ENCODE measurements around the gene ALDH3B1. TPM values are rescaled to one million over a fixed set of nuclear protein-coding genes. Genes with fewer than 3 reads are reported as not detected.

The ALDH3B1 gene
- total and polyA plus RNA-seq, 7 donors = 0.83 to 3.3 (median 1.8) TPM

- no peaks in the 10 kb centered on the region for H3K4me1 ChIP-seq
- H3K9me3 ChIP-seq = no peaks in the 10 kb centered on the region
- intact Hi-C loops (cut with DNase I) = no loop called here
- peak in 1 of 2 donors; percentile 50 for DNase-seq
- no peak overlapping the region for H3K4me3 ChIP-seq
- H3K27me3 ChIP-seq (ENCODE audit: insufficient read depth in 3 of 3, low read length in 2 of 3) = no peaks in the 10 kb centered on the region
- no peak for ATAC-seq
- TF ChIP-seq, protein P1, sequence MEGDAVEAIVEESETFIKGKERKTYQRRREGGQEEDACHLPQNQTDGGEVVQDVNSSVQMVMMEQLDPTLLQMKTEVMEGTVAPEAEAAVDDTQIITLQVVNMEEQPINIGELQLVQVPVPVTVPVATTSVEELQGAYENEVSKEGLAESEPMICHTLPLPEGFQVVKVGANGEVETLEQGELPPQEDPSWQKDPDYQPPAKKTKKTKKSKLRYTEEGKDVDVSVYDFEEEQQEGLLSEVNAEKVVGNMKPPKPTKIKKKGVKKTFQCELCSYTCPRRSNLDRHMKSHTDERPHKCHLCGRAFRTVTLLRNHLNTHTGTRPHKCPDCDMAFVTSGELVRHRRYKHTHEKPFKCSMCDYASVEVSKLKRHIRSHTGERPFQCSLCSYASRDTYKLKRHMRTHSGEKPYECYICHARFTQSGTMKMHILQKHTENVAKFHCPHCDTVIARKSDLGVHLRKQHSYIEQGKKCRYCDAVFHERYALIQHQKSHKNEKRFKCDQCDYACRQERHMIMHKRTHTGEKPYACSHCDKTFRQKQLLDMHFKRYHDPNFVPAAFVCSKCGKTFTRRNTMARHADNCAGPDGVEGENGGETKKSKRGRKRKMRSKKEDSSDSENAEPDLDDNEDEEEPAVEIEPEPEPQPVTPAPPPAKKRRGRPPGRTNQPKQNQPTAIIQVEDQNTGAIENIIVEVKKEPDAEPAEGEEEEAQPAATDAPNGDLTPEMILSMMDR (IDR thresholded peaks at IDR 0.05) = no peak
- WGBS, 3 donors = 91 to 92% (median 92%) methylated on average over 16 to 18 of the region's 18 CpGs
- no peak overlapping the region for H3K27ac ChIP-seq
- H3K36me3 ChIP-seq (ENCODE audit: insufficient read depth in 1 of 2, low read depth in 1 of 2) = peaks cover 0 to 10% of the 10 kb centered on the region in 2 donors
Measured at GRCh38 chr11:68044898-68045351, 34.8 kb downstream of the ALDH3B1 start.

- Histone ChIP-seq H3K4me1 (no peaks in the 10 kb centered on the region), H3K27me3 (ENCODE audit: insufficient read depth in 3 of 3, low read length in 2 of 3) (no peaks in the 10 kb centered on the region), H3K27ac (no peak overlapping the region), H3K9me3 (no peaks in the 10 kb centered on the region), H3K4me3 (no peak overlapping the region), H3K36me3 (ENCODE audit: insufficient read depth in 1 of 2, low read depth in 1 of 2) (peaks cover 0 to 21% of the 10 kb centered on the region in 2 donors)
- WGBS, 3 donors = 84 to 89% (median 88%) methylated on average over 37 of the region's 37 CpGs
- intact Hi-C loops (cut with DNase I) = no loop called here
- TF ChIP-seq, protein P1 (IDR thresholded peaks at IDR 0.05) = no peak
- DNase-seq = peak in 1 of 2 donors; percentile 43
- ATAC-seq = no peak
Measured at GRCh38 chr11:68047437-68048290, 37.5 kb downstream of the ALDH3B1 start.

DNA sequence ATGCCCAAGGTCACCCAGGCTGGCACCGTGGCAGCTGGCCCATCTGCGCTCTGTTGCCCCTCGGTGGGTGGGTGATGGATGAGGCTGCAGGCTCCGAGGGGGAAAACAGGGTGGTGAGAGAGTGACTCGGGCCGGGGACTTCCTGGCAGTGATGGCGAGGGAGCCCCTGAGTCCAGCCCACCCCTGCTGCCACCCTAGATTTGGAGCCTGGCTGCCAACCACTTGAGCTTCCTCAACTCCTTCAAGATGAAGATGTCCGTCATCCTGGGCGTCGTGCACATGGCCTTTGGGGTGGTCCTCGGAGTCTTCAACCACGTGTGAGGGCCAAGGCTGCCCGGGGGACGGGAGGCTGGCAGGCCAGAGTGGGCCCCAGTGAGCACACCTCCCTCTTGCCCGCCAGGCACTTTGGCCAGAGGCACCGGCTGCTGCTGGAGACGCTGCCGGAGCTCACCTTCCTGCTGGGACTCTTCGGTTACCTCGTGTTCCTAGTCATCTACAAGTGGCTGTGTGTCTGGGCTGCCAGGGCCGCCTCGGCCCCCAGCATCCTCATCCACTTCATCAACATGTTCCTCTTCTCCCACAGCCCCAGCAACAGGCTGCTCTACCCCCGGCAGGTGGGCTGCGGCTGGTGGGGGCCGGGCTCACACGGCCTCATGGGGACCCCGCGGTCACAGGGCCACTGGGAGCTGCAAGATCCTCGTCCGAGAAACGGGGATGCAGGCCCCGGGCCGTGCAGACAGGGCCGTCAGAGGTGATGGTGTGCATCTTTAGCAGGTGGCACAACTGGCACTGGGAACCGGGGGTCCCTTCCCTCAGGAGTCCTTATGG lies 38.8 kb downstream of the ALDH3B1 start:
- TF ChIP-seq, protein P1 (IDR thresholded peaks at IDR 0.05) = no peak
- peak in 1 of 2 donors; percentile 49 for DNase-seq
- Histone ChIP-seq H3K4me1 (no peaks in the 10 kb centered on the region), H3K27ac (no peak overlapping the region), H3K36me3 (ENCODE audit: insufficient read depth in 1 of 2, low read depth in 1 of 2) (peaks cover 0 to 30% of the 10 kb centered on the region in 2 donors), H3K27me3 (ENCODE audit: insufficient read depth in 3 of 3, low read length in 2 of 3) (no peaks in the 10 kb centered on the region), H3K4me3 (no peak overlapping the region), H3K9me3 (no peaks in the 10 kb centered on the region)
- ATAC-seq = no peak
- 88 to 90% (median 88%) methylated on average over 27 to 35 of the region's 35 CpGs for WGBS, 3 donors
- intact Hi-C loops (cut with DNase I) = no loop called here

- TF ChIP-seq, protein P1 (IDR thresholded peaks at IDR 0.05) = no peak
- Histone ChIP-seq H3K27ac (no peak overlapping the region), H3K9me3 (no peaks in the 10 kb centered on the region), H3K4me3 (no peak overlapping the region), H3K27me3 (ENCODE audit: insufficient read depth in 3 of 3, low read length in 2 of 3) (no peaks in the 10 kb centered on the region), H3K36me3 (ENCODE audit: insufficient read depth in 1 of 2, low read depth in 1 of 2) (peaks cover 0 to 33% of the 10 kb centered on the region in 2 donors), H3K4me1 (no peaks in the 10 kb centered on the region)
- 90 to 94% (median 91%) methylated on average over 27 to 40 of the region's 40 CpGs for WGBS, 3 donors
- ATAC-seq (peak in 1 of 4 donors; percentile 17), DNase-seq (peak in 1 of 2 donors; percentile 40)
- intact Hi-C loops (cut with DNase I) = no loop called here
Measured at GRCh38 chr11:68049509-68050370, 39.6 kb downstream of the ALDH3B1 start.
